Measurements from ENCODE around the gene ABCB8. TPM values are rescaled to one million over a fixed set of nuclear protein-coding genes. Genes with fewer than 3 reads are reported as not detected.

Gene ABCB8
- total and polyA plus RNA-seq, 8 donors, result 20.5 to 52.1 (median 26.9) TPM

DNA sequence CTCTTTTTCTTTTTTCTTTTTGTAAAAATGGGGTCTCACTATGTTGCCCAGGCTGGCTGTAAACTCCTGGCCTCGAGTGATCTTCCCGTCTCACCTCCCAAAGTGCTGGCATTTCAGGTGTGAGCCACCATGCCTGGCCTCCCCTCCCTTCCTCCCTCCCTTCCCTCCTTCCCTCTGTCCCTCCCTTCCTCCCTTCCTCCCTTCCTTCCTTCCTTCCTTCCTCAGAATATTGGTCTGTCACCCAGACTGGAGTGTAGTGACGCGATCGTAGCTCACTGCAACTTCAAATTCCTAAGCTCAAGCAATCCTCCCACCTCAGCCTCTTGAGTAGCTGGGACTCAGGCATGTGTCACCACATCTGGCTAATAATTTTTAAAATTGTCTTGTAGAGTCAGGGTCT lies 66.4 kb downstream of the ABCB8 start:
- DNase-seq (peak in 1 of 4 donors; percentile 4), ATAC-seq (no peak)
- TF ChIP-seq, protein P1, sequence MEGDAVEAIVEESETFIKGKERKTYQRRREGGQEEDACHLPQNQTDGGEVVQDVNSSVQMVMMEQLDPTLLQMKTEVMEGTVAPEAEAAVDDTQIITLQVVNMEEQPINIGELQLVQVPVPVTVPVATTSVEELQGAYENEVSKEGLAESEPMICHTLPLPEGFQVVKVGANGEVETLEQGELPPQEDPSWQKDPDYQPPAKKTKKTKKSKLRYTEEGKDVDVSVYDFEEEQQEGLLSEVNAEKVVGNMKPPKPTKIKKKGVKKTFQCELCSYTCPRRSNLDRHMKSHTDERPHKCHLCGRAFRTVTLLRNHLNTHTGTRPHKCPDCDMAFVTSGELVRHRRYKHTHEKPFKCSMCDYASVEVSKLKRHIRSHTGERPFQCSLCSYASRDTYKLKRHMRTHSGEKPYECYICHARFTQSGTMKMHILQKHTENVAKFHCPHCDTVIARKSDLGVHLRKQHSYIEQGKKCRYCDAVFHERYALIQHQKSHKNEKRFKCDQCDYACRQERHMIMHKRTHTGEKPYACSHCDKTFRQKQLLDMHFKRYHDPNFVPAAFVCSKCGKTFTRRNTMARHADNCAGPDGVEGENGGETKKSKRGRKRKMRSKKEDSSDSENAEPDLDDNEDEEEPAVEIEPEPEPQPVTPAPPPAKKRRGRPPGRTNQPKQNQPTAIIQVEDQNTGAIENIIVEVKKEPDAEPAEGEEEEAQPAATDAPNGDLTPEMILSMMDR (IDR thresholded peaks at IDR 0.05), result no peak
- intact Hi-C loops (cut with DNase I), result no loop called here
- no peaks in the 10 kb centered on the region for H3K27me3 ChIP-seq
- no peak overlapping the region for H3K4me3 ChIP-seq
- peaks cover 4 to 58% of the 10 kb centered on the region in 2 donors for H3K4me1 ChIP-seq
- no peaks in the 10 kb centered on the region for H3K9me3 ChIP-seq
- no peak overlapping the region for H3K27ac ChIP-seq
- no peaks in the 10 kb centered on the region for H3K36me3 ChIP-seq

DNA sequence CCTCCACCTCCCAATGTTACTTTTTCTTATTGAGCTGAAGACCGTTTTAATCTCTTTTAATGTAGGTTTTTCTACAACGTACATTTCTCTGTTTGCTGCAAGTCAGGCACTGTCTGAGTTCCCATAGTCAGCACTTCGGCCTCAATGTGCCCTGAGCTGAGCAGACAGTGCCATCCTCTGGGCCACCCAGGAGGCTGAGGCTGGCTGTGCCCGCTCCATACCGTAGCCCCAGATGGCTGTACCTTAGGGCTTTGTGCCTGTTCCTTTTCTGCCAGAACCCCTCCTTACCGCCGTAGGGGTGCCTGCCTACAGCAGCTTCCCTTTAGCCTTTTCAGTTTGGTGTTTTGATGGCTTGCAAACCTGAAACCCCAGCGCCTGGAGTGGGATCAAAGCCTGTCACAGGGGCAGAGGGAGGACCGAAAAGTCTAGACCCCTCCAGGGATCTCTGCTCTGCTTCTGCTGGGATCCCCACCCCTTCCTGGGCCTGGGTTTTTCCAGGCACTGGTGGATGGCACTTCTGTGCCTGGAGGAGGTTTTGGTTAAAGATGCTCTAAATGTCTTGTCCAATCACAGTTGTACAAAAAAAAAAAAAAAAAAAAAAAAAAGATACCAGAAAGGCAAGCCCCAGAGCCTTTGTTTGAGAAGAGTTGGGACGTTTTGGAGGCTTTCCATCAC lies 67.0 kb downstream of the ABCB8 start:
- no peak overlapping the region for H3K27ac ChIP-seq
- no peaks in the 10 kb centered on the region for H3K36me3 ChIP-seq
- intact Hi-C loops (cut with DNase I), result no loop called here
- no peaks in the 10 kb centered on the region for H3K9me3 ChIP-seq
- ATAC-seq, result peak; percentile 15
- H3K4me1 ChIP-seq, result peaks cover 0 to 57% of the 10 kb centered on the region in 2 donors
- no peak overlapping the region for H3K4me3 ChIP-seq
- peak in 1 of 4 donors; percentile 31 for DNase-seq
- no peaks in the 10 kb centered on the region for H3K27me3 ChIP-seq
- TF ChIP-seq, protein P1 (IDR thresholded peaks at IDR 0.05), result no peak

DNA sequence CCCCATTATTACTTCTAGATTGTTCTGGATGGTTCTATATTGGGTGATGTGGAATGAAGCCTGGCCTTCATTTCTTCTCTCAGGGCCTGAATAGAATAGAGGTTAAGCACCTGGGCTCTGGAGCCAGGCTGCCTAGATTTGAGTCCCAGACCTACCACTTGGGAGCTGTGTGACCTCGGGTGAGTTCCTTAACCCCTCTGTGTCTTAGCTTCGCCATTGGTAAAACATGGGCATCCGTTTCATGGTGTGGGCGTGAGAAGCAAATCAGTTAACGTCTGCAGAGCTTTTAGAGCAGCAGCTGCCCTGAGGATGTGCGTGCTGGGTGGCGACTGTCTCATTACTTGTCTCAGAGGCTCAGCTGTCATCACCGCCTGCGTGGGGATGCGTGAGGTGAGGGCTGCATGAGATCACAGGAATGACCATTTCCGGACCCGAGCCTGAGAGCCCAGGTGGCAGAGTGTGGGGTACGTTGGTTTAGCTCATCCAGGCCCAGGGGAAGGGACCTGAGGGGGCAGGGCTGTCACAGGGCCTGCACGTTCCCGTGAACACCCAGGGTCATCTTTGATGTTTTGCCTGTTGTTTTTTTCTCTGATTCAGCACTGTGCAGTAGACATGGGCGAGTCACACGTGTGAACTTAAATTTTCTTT lies 67.7 kb downstream of the ABCB8 start:
- ATAC-seq (no peak), DNase-seq (peak in 1 of 4 donors; percentile 45)
- intact Hi-C loops (cut with DNase I), result no loop called here
- Histone ChIP-seq H3K36me3 (no peaks in the 10 kb centered on the region), H3K27ac (no peak overlapping the region), H3K9me3 (no peaks in the 10 kb centered on the region), H3K4me1 (peaks cover 0 to 51% of the 10 kb centered on the region in 2 donors), H3K4me3 (no peak overlapping the region), H3K27me3 (no peaks in the 10 kb centered on the region)
- TF ChIP-seq, protein P1 (IDR thresholded peaks at IDR 0.05), result no peak

Other genes starting within 250 kb of the ABCB8 start
- 10 to 100 TPM; 45.2 to 57.2 TPM for gene TMEM176B, start 228.1 kb upstream of the ABCB8 start, total RNA-seq
- gene TMEM176B, start 228.1 kb upstream of the ABCB8 start, polyA plus RNA-seq (ENCODE audit: insufficient read length in 6 of 6), result 10 to 100 TPM in 4 of 6 donors, 1 to 10 TPM in 2; 6.1 to 18.3 (median 12.2) TPM
- gene TMEM176A, start 227.7 kb upstream of the ABCB8 start, total RNA-seq, result 10 to 100 TPM; 44.7 to 48.8 TPM
- gene TMEM176A, start 227.7 kb upstream of the ABCB8 start, polyA plus RNA-seq (ENCODE audit: insufficient read length in 6 of 6), result 1 to 10 TPM; 2.7 to 7.8 (median 5.4) TPM
- gene AOC1, start 175.9 kb upstream of the ABCB8 start, total RNA-seq, result under 1 TPM; 0.34 to 0.70 TPM
- gene AOC1, start 175.9 kb upstream of the ABCB8 start, polyA plus RNA-seq (ENCODE audit: insufficient read length in 6 of 6), result 1 to 10 TPM in 2 of 6 donors, under 1 TPM in 4; 0.47 to 1.2 (median 0.69) TPM
- 1 to 10 TPM in 1 of 2 donors, under 1 TPM in 1; 0.82 to 1.3 TPM for gene KCNH2, start 50.1 kb upstream of the ABCB8 start, total RNA-seq
- gene KCNH2, start 50.1 kb upstream of the ABCB8 start, polyA plus RNA-seq (ENCODE audit: insufficient read length in 6 of 6), result 1 to 10 TPM; 2.8 to 5.3 (median 4.3) TPM
- gene NOS3, start 37.4 kb upstream of the ABCB8 start, total RNA-seq, result 10 to 100 TPM; 12.1 to 21.8 TPM
- gene NOS3, start 37.4 kb upstream of the ABCB8 start, polyA plus RNA-seq (ENCODE audit: insufficient read length in 6 of 6), result 10 to 100 TPM in 2 of 6 donors, 1 to 10 TPM in 4; 7.5 to 11.3 (median 9.7) TPM
- gene ATG9B, start 4.0 kb upstream of the ABCB8 start, total RNA-seq, result under 1 TPM; 0.68 to 0.70 TPM
- 1 to 10 TPM; 3.4 to 7.1 (median 3.8) TPM for gene ATG9B, start 4.0 kb upstream of the ABCB8 start, polyA plus RNA-seq (ENCODE audit: insufficient read length in 6 of 6)
- gene ASIC3, start 20.1 kb downstream of the ABCB8 start, total RNA-seq, result 1 to 10 TPM; 2.7 to 3.5 TPM
- 1 to 10 TPM; 2.3 to 6.0 (median 3.4) TPM for gene ASIC3, start 20.1 kb downstream of the ABCB8 start, polyA plus RNA-seq (ENCODE audit: insufficient read length in 6 of 6)
- gene CDK5, start 29.4 kb downstream of the ABCB8 start, total RNA-seq, result 10 to 100 TPM; 15.6 to 17.1 TPM
- 10 to 100 TPM; 13.8 to 15.7 (median 14.3) TPM for gene CDK5, start 29.4 kb downstream of the ABCB8 start, polyA plus RNA-seq (ENCODE audit: insufficient read length in 6 of 6)
- gene SLC4A2, start 31.1 kb downstream of the ABCB8 start, total RNA-seq, result 100 to 1,000 TPM; 191 to 205 TPM
- gene SLC4A2, start 31.1 kb downstream of the ABCB8 start, polyA plus RNA-seq (ENCODE audit: insufficient read length in 6 of 6), result 100 to 1,000 TPM in 3 of 6 donors, 10 to 100 TPM in 3; 81.7 to 134 (median 100) TPM
- gene FASTK, start 52.4 kb downstream of the ABCB8 start, total RNA-seq, result 10 to 100 TPM; 63.5 to 65.7 TPM
- 10 to 100 TPM; 38.2 to 60.7 (median 48.3) TPM for gene FASTK, start 52.4 kb downstream of the ABCB8 start, polyA plus RNA-seq (ENCODE audit: insufficient read length in 6 of 6)
- 10 to 100 TPM; 39.6 to 49.1 TPM for gene TMUB1, start 55.0 kb downstream of the ABCB8 start, total RNA-seq
- gene TMUB1, start 55.0 kb downstream of the ABCB8 start, polyA plus RNA-seq (ENCODE audit: insufficient read length in 6 of 6), result 10 to 100 TPM; 21.2 to 30.9 (median 23.0) TPM
- gene AGAP3, start 58.0 kb downstream of the ABCB8 start, total RNA-seq, result 100 to 1,000 TPM; 161 to 167 TPM
- gene AGAP3, start 58.0 kb downstream of the ABCB8 start, polyA plus RNA-seq (ENCODE audit: insufficient read length in 6 of 6), result 100 to 1,000 TPM in 2 of 6 donors, 10 to 100 TPM in 4; 83.3 to 103 (median 98.7) TPM
- gene GBX1, start 139.2 kb downstream of the ABCB8 start, total RNA-seq, result not detected
- gene GBX1, start 139.2 kb downstream of the ABCB8 start, polyA plus RNA-seq (ENCODE audit: insufficient read length in 6 of 6), result under 1 TPM in 3 of 6 donors, not detected in 3; 0.24 to 0.42 (median 0.28) TPM
- not detected for gene ASB10, start 158.8 kb downstream of the ABCB8 start, total RNA-seq
- gene ASB10, start 158.8 kb downstream of the ABCB8 start, polyA plus RNA-seq (ENCODE audit: insufficient read length in 6 of 6), result not detected
- gene H2BK1, start 182.0 kb downstream of the ABCB8 start, total RNA-seq, result not detected
- not detected for gene H2BK1, start 182.0 kb downstream of the ABCB8 start, polyA plus RNA-seq (ENCODE audit: insufficient read length in 6 of 6)
- 10 to 100 TPM; 27.1 to 40.6 TPM for gene ABCF2, start 198.8 kb downstream of the ABCB8 start, total RNA-seq
- gene ABCF2, start 198.8 kb downstream of the ABCB8 start, polyA plus RNA-seq (ENCODE audit: insufficient read length in 6 of 6), result 10 to 100 TPM; 20.3 to 31.6 (median 24.1) TPM
- gene CHPF2, start 204.0 kb downstream of the ABCB8 start, total RNA-seq, result 10 to 100 TPM; 44.0 to 53.8 TPM
- gene CHPF2, start 204.0 kb downstream of the ABCB8 start, polyA plus RNA-seq (ENCODE audit: insufficient read length in 6 of 6), result 10 to 100 TPM; 18.1 to 30.9 (median 21.5) TPM
- gene SMARCD3, start 220.2 kb downstream of the ABCB8 start, total RNA-seq, result 10 to 100 TPM; 45.5 to 49.4 TPM
- 100 to 1,000 TPM in 4 of 6 donors, 10 to 100 TPM in 2; 86.2 to 130 (median 107) TPM for gene SMARCD3, start 220.2 kb downstream of the ABCB8 start, polyA plus RNA-seq (ENCODE audit: insufficient read length in 6 of 6)

All from left lung (tissue), 10 donors.